ENCODE results near the gene TCF19. TPM values are rescaled to one million over a fixed set of nuclear protein-coding genes. Genes with fewer than 3 reads are reported as not detected.

Gene TCF19
- polyA plus RNA-seq, 1 donor from 2014 or later, result 14.9 TPM

Other genes starting within 250 kb of the TCF19 start
- 26.0 TPM for gene VARS2, start 244.4 kb upstream of the TCF19 start, polyA plus RNA-seq
- 0.60 TPM for gene SFTA2, start 226.4 kb upstream of the TCF19 start, polyA plus RNA-seq
- not detected for gene MUCL3, start 217.6 kb upstream of the TCF19 start, polyA plus RNA-seq
- gene MUC21, start 174.9 kb upstream of the TCF19 start, polyA plus RNA-seq, result not detected
- not detected for gene MUC22, start 148.1 kb upstream of the TCF19 start, polyA plus RNA-seq
- not detected for gene C6orf15, start 46.0 kb upstream of the TCF19 start, polyA plus RNA-seq
- gene PSORS1C1, start 43.8 kb upstream of the TCF19 start, polyA plus RNA-seq, result 0.94 TPM
- gene CDSN, start 38.1 kb upstream of the TCF19 start, polyA plus RNA-seq, result not detected
- not detected for gene PSORS1C2, start 19.5 kb upstream of the TCF19 start, polyA plus RNA-seq
- gene CCHCR1, start 787 bp upstream of the TCF19 start, polyA plus RNA-seq, result 9.4 TPM
- gene POU5F1, start 12.1 kb downstream of the TCF19 start, polyA plus RNA-seq, result 0.70 TPM
- 3,003 TPM for gene HLA-C, start 113.5 kb downstream of the TCF19 start, polyA plus RNA-seq
- 6,901 TPM for gene HLA-B, start 198.6 kb downstream of the TCF19 start, polyA plus RNA-seq
- gene MICA, start 245.0 kb downstream of the TCF19 start, polyA plus RNA-seq, result 9.2 TPM

Data from IgD-negative memory B cell (primary cell).